GM19099 (cell line): Measurements from ENCODE around the gene OR1F1.

Experiments
- POLR2A ChIP-seq: IDR thresholded peaks from 3 replicates; pipeline ENCODE4 v1.6.1; 2011; ENCODE audit warnings: low read depth; ENCODE audit not compliant: insufficient read length; ENCODE audit errors: extremely low read depth

OR1F1 gene

DNA sequence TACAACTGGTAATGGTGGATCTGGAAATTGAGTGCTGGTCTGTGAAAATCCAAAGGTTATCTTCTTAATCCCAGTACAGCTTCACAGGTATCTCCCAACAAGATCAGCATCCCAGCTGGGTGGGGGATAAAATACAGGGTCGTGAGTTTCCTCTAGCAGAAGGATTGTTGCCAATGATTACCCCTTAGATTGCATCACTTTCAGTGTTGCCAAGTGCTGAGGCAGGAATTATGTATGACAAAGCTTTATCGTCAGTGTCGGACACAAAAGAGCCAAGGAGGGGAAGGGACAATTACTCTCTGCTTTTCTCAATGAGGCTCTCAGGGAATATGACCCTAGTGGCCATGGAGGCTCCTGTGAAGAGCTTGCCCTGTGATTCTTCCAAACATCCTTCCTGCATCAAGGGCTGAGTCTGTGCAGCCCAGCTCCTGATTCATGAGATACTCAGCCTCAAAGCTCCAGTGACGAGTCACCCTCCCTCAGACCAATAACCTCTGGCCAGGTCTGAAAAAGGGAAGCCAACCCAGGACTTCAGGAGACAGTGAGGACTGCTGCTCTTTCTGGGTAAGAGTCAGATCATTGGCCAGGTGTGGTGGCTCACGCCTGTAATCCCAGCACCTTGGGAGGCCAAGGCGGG is 15.0 kb downstream of the OR1F1 start:
- TF ChIP-seq POLR2A, result no peak

DNA sequence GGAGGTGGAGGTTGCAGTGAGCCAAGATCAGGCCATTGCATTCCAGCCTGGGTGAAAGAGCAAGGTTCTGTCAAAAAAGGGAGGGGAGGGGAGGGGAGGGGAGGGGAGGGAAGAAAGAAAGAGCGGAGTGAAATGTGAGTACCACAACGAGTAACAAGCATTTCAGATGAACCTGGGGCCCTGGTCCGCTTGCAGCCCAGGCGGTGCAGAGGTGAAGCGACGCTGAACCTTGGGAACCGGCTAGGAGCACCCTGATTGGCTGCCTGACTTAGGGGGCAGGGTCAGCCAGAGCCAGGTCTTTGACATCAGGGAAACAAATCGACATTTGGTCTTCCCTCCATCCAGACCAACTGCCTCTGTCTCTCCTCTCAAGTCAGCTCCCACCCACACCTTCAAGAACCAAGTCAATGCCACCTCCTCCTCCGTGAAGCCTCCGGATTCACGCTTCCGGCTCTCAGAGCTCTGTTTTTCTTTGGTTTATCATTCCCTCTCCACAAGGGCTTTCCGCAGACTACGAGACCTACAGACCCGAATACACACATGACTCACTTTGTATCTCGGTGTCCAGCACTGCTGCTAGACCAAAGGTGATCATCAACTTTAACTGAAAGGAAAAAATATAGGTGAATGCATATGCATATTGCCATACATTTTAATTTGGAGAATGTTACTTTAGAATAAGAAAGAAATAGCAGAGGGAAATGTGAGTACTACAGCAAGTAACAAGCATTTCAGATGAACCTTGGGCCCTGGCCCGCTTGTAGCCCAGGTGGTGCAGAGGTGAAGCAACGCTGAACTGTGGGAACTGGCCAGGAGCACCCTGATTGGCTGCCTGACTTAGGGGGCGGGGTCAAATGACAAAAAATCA is 19.3 kb downstream of the OR1F1 start:
- TF ChIP-seq POLR2A, result no peak

DNA sequence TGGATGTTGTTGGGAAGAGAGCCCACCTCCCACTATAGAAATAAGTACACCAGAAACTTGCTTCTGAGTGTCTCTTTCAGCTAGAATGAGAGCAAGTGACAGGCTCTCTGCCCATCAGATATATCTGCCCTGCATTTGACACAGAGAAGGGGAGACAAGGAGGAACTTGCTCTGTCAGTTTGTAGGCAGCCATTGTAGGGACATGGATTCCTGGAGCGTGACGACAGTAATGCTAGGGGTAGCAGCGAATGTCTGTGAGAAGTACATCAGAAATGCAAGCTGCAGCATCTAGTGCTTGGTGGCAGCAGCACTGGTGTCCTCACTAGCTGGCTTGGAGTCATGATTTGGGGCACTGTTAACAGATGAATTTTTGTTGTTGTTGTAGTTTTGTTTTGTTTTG is 24.0 kb downstream of the OR1F1 start:
- no peak for TF ChIP-seq POLR2A

DNA sequence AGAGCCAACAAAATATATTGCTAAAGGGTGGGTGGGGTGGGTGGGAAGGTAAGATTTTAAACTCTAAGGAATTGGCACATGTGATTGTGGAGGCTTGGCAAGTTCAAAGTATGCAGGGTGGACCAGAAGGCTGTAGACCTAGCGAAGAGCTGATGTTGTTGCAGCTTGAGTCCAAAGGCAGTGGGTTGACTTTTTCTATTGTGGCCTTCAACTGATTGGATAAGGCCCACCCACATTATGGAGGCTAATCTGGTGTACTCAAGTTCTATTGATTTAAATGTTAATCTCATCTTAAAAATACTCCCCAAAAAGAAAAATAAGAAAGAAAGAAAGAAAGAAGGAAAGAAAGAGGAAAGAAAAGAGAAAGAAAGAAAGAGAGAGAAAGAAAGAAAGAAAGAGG is 24.6 kb downstream of the OR1F1 start:
- no peak for TF ChIP-seq POLR2A

DNA sequence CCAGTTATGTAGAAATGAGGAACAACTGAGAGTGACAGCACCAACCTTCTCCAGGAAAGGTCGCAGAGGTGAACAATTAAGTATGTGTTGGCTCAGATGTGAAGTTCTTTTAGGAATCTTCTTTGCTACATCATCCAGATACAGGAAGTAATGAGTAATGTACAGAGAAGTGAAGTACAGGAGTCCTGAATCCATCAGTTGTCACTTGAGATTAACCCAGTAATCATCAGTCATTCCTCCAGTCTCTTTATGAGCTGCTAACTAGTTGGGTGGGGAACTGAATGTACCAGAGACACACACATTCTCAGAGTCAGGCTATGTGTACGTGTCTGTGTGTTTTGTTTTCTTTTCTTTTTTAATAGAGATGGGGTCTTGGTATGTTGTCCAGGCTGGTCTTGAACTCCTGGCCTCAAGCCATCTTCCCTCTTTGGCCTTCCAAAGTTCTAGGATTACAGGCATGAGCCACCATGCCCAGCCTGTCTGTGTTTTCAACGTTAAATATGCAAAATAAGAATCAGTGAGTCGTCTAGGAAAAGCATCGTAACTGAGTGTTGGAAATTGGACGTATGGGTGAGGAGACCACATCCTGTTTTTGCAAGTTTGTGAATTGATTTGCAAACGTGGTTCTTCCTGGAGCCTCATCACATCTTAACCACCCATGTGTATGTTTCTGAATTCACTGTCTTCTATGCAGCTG is 27.0 kb downstream of the OR1F1 start:
- TF ChIP-seq POLR2A, result no peak

DNA sequence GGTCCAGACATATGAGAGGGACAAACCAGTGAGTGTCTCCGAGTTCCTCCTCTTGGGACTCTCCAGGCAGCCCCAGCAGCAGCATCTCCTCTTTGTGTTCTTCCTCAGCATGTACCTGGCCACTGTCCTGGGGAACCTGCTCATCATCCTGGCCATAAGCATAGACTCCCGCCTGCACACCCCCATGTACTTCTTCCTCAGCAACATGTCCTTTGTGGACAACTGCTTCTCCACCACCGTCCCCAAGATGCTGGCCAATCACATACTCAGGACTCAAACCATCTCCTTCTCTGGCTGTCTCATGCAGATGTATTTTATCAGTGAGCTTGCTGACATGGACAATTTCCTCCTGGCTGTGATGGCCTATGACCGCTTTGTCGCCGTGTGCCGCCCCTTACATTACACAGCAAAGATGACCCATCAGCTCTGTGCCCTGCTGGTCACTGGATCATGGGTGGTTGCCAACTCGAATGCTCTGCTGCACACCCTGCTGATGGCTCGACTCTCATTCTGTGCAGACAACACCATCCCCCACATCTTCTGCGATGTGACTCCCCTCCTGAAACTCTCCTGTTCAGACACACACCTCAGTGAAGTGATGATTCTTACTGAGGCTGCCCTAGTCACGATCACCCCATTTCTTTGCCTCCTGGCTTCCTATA is 27.7 kb downstream of the OR1F1 start:
- no peak for TF ChIP-seq POLR2A

DNA sequence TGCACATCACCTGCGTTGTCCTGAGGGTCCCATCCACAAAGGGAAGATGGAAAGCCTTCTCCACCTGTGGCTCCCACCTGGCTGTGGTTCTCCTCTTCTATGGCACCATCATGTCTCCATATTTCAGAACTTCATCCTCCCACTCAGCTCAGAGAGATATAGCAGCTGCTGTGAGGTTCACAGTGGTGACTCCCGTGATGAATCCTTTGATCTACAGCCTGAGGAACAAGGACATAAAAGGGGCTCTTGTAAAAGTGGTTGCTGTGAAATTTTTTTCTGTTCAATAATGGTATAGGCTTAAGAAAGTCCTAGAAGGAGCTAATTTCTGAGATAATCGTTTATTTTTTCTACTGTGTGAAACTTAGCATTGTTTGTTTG is 28.2 kb downstream of the OR1F1 start:
- no peak for TF ChIP-seq POLR2A

DNA sequence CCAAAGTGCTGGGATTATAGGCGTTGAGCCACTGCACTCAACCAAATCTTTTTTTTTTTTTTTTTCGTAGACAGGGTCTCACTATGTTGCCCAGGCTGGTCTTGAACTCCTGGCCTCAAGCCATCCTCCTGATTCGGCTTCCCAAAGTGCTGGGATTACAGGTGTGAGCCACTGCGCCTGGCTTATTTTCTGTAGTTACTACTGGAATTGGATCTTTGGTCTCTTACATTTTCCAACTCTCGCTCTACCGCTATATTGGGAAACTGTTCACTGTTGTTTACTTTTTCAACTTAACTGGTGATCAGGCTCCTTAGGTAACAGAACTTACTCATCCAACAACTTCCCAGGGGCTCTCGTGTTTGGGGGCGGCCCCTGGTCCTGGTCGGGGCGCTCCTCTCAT is 32.8 kb downstream of the OR1F1 start:
- no peak for TF ChIP-seq POLR2A

DNA sequence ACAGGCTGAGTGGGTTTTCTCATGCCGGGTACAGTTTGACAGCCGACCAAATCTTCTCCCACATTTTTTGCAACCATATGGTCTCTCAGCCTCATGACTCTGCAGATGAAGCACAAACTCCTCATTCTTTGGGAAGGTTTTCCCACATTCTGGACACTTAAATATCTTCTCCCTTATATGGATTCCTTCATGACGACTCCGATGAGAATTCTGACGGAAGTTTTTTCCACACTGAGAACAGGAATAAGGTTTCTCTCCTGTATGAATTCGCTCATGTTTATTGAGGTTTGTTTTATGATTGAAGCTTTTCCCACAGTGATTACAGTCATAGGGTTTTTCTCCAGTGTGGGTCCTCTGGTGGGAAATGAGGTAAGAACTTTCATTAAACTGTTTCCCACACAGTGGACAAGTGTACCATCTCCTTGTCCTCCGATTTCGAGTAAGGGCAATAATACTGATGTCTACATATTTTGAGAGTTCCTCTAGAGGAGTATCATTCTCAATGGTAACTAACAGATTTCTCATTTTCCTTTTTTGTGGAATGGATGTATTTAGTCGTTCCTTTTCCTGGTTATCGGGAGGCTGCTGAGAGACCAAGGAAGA is 36.0 kb downstream of the OR1F1 start:
- no peak for TF ChIP-seq POLR2A

DNA sequence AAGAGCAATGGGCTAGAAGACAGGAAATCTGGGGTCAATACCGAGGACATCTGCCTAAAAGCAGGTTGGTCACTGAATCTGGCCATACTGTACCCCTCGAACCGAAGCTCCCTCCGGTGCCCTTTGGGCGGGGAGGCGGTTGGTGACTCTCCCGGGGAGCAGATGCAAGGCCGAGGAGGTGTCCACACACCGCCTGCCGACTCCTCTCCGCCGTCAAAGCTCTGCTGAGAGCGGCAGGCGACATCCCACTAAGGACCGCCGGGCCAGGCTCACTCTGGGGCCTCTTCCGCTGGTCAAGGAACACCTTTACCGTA is 46.5 kb downstream of the OR1F1 start:
- no peak for TF ChIP-seq POLR2A

DNA sequence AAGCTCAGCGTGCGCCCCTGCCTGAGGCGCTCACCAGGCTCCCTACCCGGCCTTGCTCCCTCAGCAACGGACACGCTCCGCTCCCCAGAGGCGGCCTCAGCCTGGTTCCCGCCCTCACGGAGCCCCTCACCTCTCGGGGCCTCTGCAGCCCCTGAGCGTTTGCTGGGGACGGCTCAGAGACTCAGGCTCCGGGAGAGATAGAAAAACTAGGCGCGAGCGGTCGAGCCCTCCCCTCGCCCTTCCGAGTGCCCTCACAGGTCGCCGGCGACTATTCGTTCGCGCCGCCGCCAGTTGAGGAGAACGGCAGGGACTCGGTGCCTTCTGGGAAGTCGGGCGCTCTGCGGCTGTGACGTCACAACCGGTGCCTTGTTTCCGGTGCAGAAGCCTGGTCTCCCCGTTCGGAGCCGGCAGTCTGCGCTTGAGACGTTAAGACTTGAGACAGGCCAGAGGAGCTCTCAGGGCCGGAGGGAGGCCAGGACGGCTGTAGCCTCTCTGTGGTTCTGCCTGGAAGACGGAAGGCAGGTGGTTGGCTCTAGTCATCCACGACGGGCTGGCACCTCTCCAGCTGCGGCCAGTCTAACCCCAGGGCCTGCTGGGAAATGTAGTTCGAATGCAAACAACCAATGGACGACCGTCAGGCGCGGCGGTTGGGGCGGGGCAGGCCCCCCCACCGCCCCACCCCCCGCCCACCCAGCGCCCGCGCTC is 47.0 kb downstream of the OR1F1 start, which contains the start of gene ZNF200:
TSS of gene ZNF200 (minus strand) at position 302 of the 705 bp plus-strand sequence. CDS start 1,403 bp downstream, outside the sequence.
- peak; percentile 88 for TF ChIP-seq POLR2A

DNA sequence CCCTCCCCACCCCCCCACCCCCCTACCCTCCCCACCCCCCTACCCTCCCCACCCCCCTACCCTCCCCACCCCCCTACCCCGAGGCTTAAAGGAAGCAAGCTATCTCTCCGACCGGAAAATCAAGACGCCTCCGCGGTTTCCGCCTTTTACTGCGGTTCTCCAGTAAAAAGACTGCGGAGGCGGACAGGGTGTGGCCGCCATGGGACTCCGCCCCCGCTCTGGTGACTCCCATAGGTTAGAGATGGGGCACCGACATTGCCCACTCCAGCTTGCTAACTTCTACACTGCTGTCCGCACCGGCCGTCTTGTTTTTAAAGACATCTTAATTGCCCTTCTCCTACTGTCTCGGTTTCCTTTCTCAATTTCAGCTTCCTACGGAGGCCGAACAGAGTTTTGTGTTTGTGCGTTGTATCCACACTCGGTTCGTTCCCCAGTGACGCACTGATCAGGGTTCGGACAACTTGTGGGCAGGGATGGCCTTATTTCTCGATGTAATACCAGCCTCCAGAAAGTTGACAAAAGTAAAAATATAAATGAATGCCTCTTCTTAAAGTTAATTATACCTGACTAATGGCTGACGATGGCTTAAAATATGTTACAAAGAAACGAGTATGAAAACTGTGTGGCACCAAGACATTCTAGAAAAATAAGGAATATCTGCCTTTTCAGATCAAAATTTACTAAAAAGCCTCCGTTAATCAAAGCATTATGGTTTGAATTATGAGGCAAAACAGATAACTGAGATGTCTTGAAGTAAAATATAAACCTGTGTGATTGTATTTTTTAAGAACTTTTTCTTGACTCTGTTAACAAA is 48.1 kb downstream of the OR1F1 start:
- no peak for TF ChIP-seq POLR2A

DNA sequence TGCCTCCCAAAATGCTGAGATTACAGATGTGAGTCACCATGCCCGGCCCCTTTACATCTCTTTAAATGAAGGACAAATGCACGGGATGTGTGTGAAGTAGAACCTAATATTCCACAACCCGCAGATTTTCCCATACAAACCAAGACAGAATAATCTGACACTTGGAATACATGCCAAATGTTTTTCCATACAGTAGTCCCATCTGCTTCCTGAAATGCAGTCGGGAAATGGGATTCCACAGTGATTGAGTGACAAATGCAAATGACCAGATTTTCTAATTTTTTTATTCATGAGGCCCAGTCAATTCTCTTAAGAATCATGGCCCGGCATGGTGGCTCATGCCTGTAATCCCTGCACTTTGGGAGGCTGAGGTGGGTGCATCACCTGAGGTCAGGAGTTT is 53.8 kb downstream of the OR1F1 start:
- no peak for TF ChIP-seq POLR2A
